SW480 (cell line): ENCODE data around the gene AZI2.

Experiments
- DNase-seq: peaks from one replicate; pipeline ENCODE4 v3.0.0-alpha.2; 2016; ENCODE audit warnings: low spot score

Gene AZI2, protein sequence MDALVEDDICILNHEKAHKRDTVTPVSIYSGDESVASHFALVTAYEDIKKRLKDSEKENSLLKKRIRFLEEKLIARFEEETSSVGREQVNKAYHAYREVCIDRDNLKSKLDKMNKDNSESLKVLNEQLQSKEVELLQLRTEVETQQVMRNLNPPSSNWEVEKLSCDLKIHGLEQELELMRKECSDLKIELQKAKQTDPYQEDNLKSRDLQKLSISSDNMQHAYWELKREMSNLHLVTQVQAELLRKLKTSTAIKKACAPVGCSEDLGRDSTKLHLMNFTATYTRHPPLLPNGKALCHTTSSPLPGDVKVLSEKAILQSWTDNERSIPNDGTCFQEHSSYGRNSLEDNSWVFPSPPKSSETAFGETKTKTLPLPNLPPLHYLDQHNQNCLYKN

DNA sequence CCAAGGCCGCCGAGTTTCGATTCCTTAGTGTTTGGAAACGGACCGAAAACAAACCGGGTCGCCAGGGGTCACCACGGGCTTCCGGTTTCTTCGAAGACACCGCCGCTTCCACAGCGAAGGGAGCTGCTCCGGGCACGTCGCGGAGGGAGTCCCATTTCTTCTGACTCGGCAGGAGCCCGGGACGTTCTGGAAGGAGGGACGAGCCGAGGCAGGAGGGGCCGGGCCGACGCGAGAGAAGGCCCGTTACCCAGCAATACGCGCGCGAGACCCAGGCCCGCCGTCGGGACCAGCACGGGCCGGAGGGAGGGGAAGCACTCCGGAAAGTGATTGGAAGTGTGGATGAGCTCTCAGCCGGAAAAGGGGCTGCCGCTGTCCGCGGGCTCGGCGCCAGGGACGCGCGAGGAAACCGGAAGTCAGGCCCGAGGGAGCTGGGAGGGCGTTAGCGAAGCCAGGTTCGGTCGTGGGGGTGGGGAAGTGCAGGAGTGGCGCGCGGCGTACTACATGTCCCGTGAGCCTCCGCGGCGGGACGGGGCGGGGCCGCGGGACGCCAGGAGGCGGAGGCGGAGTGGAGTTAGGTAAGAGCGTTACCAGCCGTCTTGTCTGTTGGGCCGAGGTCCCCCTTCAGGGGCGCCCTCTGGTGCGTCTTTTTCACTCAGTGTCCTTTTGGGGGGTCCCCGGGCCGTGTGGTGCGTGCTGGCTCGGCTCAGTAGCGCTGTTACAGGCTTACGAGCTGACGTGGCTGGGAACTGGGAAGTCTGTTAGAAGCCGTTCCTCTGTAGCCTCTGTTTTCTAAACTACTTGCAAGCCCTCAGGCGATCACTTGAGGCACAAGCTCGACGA is at the start of gene AZI2, which contains the start of gene ZCWPW2:
AZI2 (minus strand) TSS at position 196 of the 840 bp plus-strand sequence. CDS start 8,207 bp downstream, outside the sequence.
ZCWPW2 (plus strand) TSS at position 93 of the 840 bp plus-strand sequence. CDS start 64,348 bp downstream, outside the sequence.
- peak; percentile 92 for DNase-seq

DNA sequence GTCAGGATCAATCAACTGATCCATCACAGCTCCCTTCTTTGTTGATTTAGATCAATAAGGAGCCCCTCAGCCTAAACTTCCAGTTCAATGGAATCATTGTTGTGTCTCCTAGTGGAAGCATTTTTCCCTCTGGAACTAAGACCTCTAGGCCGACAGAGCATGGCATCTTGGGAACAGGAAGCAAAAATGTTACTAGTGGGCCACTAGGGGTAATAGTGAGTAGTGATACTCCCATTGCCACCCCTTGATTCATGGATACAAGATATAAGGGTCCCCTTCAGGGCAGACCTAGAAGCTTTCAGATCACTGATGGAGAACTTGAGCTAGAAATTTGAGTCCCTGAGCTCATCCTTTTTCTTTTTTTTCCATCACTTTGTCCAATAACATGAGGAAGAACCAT is 40.4 kb upstream of the AZI2 start:
- no peak for DNase-seq

DNA sequence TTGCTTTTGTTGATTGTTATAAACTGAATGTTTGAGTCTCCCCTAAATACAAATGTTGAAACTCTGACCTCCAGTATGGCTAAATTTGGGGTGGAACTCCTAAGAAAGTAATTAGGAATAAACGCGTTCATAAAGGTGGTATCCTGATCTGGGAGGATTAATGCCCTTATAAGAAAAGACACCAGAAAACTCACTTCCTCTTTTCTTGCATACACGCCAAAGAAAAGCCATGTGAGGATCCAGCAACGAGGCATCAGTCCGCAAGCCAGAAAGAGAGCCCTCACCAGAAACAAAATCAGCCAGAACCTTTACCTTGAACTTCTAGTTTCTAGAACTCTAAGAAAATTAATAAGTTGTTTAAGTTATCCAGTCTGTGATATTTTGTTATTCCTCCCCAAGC is 37.4 kb upstream of the AZI2 start:
- no peak for DNase-seq

DNA sequence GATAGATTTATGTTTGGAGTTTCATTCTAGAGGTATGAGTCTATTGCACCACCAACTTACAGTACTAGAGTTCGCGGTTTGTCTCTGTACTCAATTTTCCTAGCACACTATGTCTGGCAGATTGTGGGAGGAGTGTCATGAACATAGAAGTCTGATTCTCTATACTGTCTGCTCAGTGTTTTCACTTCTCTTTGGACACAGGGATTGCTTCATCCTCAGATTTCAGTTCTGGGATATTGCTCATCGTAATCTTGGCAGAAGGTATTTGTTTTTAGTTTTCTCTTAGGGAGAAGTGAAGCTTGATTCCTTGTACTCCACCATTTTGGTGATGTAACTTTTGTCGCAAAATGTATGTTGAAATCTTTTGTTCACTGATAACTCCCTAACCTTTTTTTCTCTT is 27.8 kb upstream of the AZI2 start:
- DNase-seq, result no peak

DNA sequence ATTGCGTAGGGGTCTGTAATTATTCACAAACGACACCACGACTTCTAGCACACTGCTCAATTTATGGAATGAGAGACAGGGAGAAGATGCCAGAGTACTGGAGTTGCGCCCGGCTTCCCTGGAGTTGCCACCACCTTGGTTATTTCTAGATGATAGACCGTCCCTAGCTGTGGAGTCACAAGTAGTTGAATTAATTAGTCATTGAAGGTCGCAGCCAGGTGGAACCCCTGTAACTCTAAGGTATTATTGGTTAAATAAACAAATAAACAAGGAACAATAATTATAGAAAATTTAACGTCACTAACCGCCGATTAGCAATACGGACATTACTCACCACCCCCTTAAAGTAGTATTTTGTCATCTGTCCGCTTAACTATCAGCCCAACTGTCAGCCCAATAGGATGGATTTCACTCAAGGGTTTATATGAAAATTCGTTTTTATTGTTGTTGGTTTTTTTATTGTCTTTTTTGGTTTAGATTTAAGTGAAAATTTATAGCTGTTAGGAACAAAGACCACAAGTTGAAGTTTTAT is 911 bp upstream of the AZI2 start:
- DNase-seq, result no peak

DNA sequence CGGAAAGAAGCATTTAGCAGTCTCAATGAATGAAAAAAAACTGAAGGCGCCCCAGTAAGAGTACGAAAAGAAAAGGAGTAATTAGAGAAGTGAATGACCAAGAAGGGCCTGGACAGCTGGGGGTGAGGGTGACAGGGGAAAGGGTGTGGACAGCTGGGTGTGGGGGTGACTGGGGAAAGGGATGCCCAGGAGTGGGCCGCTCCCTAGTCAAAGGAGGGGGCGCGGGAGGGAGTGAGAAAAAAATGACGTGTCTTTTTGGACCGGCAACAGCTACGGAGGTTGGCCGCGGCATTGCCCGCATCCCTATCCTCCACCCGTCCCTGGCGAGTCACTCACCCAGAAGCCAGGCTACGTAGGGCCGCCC is 377 bp downstream of the AZI2 start:
- no peak for DNase-seq

DNA sequence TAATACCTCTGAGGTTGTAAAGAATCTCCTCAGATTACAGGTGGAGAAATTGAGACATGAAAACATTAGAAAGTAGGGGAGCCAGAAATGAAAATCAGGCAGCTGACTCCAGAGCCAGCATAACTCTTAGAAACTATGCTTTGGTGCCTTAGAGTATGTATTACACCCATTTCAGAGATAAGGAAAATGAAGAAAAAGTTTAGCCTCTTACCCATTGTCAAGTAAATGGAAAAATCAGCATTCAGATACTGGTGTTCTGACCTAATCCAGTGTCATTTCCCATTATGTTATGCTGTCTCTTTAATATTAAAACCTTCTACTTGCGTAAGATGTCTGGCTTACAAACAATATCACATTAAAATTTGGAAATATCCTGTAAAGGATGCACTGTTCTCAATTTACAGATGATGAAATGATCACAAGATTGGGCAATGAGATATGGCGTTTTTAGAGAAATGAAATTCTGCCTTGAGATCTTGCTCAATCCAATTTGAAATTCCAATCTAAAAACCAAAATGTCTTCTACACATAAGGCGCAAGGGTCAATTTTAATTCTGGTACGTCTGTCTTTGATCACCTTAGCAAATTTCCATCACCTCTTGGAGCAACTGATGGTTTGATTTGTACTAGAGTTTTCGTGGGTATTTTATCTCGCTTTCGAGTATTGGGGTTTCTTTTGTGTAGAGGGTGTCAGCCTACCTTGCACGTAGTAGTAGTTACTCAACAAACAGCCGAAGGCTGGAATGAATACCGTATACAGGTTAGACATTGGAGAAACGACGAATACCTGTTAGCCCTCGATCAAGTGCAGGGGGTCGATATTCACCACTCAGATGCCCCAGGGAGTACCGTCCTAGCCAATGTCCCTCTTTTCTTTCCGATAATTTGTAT is 1.0 kb downstream of the AZI2 start:
- peak; percentile 1 for DNase-seq

DNA sequence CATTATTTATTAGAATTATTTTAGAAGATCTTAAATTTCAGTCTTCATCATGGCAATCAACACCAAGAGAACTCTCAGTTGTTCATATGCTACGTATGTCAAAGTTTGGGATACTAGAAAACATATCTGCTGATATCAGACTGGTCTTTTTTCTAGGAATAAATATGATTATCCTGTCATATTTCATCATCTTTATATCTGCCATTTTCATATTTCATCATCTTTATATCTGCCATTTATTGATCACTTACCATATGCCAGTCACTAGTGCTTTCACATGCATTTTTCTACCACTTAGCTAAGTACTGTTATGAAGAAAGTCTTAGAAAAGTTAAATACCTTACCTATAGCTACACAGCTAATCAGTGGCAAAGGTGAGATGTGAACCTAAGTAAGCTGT is 2.9 kb downstream of the AZI2 start:
- DNase-seq, result no peak

DNA sequence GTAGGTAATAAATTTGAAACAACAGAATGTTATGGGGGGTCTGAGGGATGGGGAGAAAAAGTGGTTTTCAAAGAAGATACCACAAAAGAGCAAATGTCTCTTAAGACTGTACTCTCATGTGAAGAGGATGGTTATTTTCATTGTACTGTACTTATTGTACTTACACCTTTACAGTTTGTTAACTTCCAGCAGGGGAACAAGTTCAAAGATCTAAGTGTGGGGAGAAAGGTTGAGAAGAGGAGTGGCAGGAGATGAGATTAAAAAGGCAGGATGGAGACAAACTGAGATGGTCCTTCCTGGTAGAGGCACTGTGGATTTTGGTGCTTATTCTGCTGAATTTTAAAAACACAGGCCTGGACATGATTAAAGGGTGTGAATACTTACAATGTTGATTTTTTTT is 5.5 kb downstream of the AZI2 start:
- no peak for DNase-seq

DNA sequence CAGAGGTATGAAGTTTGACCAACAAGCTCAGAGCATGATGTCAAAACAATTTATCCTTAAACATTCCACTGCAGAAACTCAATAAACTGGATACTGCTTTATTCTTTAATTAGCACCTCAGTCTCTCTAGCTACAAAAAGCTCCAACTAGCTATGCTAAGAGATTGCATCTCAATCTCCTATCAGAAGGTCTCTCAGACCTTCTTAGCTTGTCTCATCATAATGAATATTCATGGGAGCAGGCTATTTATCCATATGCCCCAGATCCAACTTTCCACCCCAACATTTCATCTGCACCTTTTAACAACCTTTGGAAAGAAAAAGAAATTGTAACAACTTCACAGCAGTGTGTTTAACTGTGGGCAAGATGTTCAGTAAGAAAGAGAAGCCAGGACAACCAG is 11.4 kb downstream of the AZI2 start:
- DNase-seq, result no peak

DNA sequence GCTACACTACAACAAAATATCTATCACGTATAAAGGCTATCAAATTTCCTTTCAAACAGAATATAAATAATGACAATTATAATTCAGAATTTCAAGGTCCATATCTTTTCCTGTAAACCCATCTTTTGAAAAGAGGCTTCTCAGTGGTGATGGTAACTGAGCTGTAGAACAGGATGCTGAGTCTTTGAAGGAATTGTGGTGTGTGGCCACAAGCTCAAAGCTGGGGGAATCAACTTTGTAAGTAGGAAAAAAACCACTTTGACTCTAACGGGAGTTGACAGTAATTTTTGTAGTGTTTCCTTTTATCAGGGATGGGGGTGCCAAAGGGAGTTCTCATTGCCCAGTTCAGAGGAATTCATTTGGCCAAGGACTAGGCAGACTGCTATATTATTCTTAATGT is 13.4 kb downstream of the AZI2 start:
- DNase-seq, result no peak

DNA sequence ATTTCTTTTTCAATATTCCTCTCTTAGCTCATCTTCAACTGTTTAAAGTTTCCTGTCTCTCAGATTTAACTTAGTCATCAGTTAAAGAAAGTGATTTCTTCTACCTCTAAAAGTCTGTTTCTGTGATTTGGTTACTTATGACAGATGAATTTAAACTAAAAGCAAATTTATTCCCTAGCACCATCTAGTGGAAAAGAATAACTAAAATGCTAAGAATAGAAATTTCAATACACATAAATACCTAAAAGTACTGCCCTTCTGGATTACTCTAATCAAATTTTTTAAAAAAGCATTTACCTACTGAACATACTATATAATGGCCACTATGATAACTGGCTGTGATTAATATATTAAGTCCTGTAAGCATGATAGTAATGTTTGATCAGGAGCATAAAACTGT is 14.1 kb downstream of the AZI2 start:
- no peak for DNase-seq

DNA sequence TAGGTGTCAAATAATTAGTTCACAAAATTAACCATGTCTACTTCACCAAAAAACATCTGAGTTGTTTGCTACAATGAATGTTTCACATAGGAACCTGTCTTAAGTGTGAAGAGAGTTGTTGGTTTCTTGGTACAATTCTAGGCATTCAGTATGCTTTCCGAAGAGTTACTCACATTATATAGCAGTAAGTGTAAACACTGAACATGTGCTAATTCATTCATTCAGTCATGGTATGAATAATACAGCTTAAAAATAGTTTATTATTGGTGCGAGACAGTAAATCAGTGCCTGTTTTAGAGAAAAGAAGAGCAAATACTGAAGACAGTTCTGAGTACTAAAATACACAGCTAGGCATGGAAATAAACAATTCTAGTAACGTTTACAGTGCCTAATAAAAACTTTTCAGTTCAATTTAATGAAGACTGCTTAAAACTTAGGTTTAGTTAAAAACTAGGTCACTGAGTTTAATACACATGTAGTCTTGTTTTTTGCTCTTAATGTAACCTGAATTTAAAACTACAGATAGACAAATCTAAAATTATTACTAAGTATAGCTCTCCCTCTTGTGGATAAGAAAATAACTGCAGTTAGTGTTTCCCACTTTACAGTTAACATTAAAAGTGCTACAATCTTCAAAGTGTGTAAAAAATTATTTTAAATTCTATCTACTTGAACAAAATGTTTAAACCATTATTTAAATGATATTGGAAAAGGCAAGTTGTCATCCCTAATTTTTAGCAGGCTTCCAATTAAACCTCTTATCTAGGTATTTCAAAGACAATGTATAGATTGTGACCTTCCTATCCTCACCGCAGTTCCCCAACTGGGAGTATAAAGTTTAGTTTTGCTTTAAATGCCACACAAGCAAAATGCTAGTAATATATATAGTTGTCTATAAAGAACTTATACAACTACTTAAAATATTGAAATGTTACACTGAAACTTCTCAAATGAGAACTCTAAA is 20.2 kb downstream of the AZI2 start:
- DNase-seq, result peak; percentile 37

DNA sequence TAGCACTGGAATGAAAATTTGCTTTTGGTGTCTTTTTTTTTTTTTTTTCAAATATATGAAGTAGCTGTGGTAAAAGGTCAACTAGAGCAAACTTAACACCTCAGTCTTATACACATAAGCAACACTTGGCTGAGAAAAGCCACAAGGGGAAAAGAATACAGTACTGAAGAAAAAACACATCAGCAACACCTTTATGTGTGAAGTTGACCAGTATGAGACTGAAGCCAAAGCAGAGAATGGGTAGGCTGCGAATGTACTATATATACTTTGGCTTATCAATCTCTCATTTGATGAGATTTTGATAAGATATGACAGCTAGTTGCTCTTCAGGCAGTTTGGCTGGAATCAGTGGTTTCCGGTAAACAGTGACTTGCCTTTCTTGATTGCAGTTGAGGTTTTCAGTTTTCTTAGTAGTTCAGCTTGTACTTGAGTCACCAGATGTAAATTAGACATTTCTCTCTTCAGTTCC is 22.1 kb downstream of the AZI2 start:
- DNase-seq, result no peak

DNA sequence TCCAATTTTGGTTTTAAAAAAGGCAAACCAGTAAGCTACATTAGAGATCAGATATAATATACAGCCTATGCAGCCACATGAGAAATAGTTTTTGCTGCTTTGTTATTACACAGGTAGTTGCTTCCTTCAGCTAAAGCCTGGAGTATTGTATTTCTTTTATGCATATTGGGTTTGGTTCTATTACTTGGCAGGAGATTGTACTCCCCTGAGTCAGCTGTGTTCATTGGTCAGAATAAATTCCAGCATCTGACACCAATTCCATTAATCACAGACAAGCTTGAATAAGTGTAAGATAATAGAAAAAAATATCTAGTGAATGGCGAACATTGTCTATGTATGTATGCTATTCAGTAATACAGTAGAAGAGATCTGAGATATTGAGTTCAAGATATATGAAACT is 26.2 kb downstream of the AZI2 start:
- DNase-seq, result no peak

DNA sequence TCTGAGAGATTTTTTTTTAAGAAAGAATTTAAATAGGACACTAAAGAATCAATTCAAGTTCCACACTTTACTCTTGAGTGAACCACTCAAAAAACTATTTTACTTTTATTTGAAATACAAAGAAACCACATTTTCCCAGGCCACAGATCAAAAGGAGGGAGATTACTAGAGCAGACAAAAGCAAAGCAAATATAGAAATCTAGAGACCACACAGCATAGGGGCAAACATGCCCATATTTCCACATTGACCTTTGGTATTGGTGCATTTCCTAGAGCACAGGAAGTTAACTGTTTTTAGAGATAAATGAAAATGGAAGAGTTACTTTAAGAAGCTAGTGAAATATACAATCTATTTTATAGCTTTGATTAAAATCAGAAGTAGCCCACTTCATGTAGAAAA is 27.6 kb downstream of the AZI2 start:
- no peak for DNase-seq

DNA sequence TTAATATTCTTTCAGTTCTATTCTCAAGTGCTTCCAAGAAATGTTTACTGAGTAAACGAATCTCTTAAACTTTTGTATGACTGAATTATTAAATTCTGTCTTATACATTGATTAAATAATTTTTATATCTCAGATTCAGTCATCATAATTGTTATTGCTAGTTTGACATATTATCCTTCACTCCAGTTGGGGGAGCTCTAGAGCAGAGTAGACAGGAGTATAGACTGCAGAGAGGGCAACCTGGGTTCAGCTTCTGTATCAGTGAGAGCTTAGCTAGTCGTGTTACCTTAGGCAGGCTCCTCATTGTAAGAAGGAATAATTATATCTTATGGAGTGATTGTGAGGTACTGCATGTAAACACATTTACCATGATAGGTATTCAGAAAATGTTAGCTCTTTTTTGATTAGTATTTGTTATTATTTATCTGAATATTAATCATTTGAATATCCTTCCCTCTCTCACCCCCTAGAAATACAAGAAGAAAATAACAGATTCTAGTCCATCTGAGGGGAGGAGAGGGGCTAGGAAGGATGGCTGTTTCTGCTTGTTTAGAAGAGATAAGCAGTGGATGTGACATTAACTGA is 31.1 kb downstream of the AZI2 start:
- peak; percentile 43 for DNase-seq

DNA sequence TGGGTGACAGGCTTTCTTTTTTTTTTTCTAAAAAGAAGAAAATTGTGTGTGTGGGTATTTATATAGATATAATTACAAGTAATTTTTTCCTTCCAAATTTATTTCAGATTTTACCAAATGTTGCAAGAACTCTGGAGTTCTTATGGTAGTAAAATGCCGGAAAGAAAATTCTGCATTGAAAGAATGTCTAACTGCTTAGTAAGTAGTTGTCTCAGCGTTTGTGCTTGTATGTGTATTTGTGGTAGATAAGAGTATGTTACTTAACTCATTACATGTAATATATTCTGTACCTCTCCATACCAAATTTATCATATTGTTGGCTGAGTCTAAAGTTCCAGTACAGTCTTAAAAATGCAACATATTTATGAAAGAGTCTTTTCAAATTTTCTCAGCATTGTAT is 32.4 kb downstream of the AZI2 start:
- DNase-seq, result no peak

DNA sequence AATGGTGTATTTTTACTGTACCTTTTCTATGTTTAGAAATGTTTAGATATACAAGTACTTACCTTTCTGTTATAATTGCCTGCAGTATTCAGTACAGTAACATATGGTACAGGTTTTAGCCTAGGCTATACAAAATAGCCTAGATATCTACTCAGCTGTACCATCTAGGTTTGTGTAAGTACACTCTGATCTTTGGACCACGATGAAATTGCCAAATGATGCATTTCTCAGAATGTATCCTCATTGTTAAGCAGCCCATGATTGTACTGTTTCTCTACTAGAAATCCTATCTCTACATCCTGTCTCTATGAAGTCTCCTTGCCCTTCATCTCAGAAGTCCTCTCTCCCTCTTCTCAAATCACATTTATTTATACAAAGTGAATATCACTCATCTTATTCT is 32.9 kb downstream of the AZI2 start:
- DNase-seq, result no peak

DNA sequence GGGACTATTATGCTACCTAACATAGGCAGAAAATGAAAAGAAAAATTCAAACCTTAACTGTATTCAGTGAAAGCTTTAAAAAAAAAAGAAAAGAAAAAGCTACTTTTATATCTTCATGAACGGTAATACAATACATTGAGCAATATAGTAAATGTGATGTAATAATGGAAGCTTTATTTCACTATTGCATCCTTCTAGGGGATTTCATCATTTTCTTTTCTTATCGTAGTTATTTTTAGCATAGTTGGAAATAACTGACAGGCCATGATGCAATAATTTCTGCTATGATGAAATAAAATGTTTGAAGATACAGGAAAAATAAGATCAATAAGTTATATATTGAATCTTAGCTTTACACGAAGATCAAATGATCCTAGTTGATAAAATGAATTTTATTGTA is 40.4 kb downstream of the AZI2 start:
- no peak for DNase-seq
